Neutrophil (primary cell): ENCODE data around the gene ATP2C2.

Experiments
- H3K27ac ChIP-seq: fragments of 200-600 bp; sonication (generic); 2 replicates; pipeline ENCODE4 v1.5.1; 2016; ENCODE audit warnings: mild to moderate bottlenecking, moderate library complexity
- H3K27me3 ChIP-seq: fragments of 200-600 bp; sonication (generic); 2 replicates; pipeline ENCODE4 v1.6.0; 2016; ENCODE audit warnings: mild to moderate bottlenecking
- H3K36me3 ChIP-seq: fragments of 200-600 bp; sonication (generic); 2 replicates; pipeline ENCODE4 v1.5.1; 2017
- H3K4me1 ChIP-seq, 2 experiments: fragments of 200-600 bp in 1 of 2; sonication (generic) in 1 of 2; 1 replicate in 1 of 2; 2 replicates in 1 of 2; pipeline versions ENCODE4 v1.5.1 to v1.6.1; 2013 to 2016; ENCODE audit warnings: low read depth in 1 of 2, low read length in 1 of 2, mild to moderate bottlenecking in 1 of 2, moderate library complexity in 1 of 2; ENCODE audit not compliant: control insufficient read depth in 1 of 2, insufficient read depth in 1 of 2
- H3K4me3 ChIP-seq, 2 experiments: fragments of 200-600 bp in 1 of 2; sonication (generic) in 1 of 2; 1 replicate in 1 of 2; 2 replicates in 1 of 2; pipeline ENCODE4 v1.5.1; 2013 to 2016; ENCODE audit warnings: low read depth in 1 of 2, low read length in 1 of 2, mild to moderate bottlenecking in 1 of 2, moderate library complexity in 1 of 2
- H3K9me3 ChIP-seq: fragments of 200-600 bp; sonication (generic); 2 replicates; pipeline ENCODE4 v1.5.1; 2016
- TF ChIP-seq, protein P1 (sequence below): fragments of 200-600 bp; sonication (generic); IDR thresholded peaks from 2 replicates; pipeline ENCODE4 v1.5.1; 2016; ENCODE audit warnings: antibody characterized with exemption

Gene ATP2C2

GRCh38 chr16:84459941-84460405, 91.6 kb downstream of the ATP2C2 start:
- no peaks in the 10 kb centered on the region for H3K4me1 ChIP-seq
- no peak overlapping the region for H3K4me3 ChIP-seq
- H3K9me3 ChIP-seq, result no peaks in the 10 kb centered on the region
- TF ChIP-seq, protein P1, sequence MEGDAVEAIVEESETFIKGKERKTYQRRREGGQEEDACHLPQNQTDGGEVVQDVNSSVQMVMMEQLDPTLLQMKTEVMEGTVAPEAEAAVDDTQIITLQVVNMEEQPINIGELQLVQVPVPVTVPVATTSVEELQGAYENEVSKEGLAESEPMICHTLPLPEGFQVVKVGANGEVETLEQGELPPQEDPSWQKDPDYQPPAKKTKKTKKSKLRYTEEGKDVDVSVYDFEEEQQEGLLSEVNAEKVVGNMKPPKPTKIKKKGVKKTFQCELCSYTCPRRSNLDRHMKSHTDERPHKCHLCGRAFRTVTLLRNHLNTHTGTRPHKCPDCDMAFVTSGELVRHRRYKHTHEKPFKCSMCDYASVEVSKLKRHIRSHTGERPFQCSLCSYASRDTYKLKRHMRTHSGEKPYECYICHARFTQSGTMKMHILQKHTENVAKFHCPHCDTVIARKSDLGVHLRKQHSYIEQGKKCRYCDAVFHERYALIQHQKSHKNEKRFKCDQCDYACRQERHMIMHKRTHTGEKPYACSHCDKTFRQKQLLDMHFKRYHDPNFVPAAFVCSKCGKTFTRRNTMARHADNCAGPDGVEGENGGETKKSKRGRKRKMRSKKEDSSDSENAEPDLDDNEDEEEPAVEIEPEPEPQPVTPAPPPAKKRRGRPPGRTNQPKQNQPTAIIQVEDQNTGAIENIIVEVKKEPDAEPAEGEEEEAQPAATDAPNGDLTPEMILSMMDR, result no peak
- peaks cover 66% of the 10 kb centered on the region for H3K36me3 ChIP-seq
- no peak overlapping the region for H3K27ac ChIP-seq
- no peaks in the 10 kb centered on the region for H3K27me3 ChIP-seq

- Histone ChIP-seq H3K36me3 (peaks cover 67% of the 10 kb centered on the region), H3K4me1 (no peaks in the 10 kb centered on the region), H3K9me3 (no peaks in the 10 kb centered on the region)
These were observed 92.2 kb downstream of the ATP2C2 start for GRCh38 chr16:84460406-84461028.

DNA sequence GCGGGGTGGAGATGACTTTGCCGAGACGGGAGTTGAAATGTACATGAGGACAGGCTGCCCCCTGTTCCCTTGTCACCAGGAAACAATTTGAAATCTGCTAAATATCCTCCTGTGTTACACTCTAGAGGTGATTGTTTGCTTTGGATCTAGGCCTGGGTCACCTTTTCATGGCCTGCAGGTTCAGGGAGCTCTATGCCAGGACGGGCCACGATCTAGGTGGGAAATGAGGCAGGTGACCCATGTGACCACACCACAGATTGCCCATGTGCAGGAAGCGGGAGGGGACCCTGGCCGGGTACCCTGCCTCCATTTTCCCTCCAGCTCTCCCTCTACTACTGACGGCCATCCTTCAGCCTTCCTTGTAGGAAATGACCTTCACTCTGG, 92.7 kb downstream of the ATP2C2 start:
- TF ChIP-seq, protein P1, result no peak
- Histone ChIP-seq H3K27ac (no peak overlapping the region), H3K4me1 (no peaks in the 10 kb centered on the region), H3K9me3 (no peaks in the 10 kb centered on the region), H3K36me3 (peaks cover 67% of the 10 kb centered on the region), H3K27me3 (no peaks in the 10 kb centered on the region), H3K4me3 (no peak overlapping the region)

More at GRCh38 chr16:84460406-84461028, 92.2 kb downstream of the ATP2C2 start:
- Histone ChIP-seq H3K27me3 (no peaks in the 10 kb centered on the region), H3K4me3 (no peak overlapping the region), H3K27ac (no peak overlapping the region)
- TF ChIP-seq, protein P1, result no peak

DNA sequence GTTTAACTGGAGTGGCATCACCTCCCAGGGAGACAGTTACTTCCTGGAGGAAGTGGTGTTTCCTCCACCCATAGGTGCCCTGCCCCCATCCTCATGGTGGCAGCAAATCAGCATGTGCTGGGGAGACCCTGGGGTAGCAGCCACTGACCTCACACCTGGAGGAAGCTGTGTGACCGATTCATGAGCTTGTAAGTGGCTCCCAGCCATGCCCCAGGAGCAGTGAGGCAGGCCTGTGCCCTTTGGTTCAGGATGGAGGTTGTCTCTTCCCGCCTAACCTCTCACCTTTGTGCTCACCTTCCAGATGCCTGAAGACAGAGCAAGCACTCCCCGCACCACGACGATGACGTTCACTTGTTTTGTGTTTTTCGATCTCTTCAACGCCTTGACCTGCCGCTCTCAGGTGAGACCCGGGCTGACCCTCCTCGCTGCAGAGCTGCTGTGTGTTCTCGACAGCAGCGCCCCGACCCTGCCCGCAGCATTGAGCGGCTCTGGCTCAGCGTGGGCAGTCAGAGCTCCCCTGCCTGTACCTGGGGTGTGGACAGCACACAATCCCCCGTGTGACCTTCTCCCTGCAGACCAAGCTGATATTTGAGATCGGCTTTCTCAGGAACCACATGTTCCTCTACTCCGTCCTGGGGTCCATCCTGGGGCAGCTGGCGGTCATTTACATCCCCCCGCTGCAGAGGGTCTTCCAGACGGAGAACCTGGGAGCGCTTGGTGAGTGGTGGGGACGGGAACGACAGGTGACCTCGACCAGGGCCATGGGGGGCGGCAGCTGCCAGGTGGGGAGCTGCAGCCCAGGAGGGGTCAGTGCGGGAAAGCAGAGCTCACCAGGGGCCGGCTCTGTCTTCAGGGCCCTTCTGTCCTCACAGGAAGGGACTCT, 93.3 kb downstream of the ATP2C2 start:
- H3K36me3 ChIP-seq, result peaks cover 67% of the 10 kb centered on the region
- H3K4me3 ChIP-seq, result no peak overlapping the region
- TF ChIP-seq, protein P1, result no peak
- no peaks in the 10 kb centered on the region for H3K27me3 ChIP-seq
- no peaks in the 10 kb centered on the region for H3K4me1 ChIP-seq
- no peaks in the 10 kb centered on the region for H3K9me3 ChIP-seq
- no peak overlapping the region for H3K27ac ChIP-seq

GRCh38 chr16:84462296-84463210, 94.2 kb downstream of the ATP2C2 start:
- no peak overlapping the region for H3K4me3 ChIP-seq
- TF ChIP-seq, protein P1, result no peak
- H3K27me3 ChIP-seq, result no peaks in the 10 kb centered on the region
- H3K36me3 ChIP-seq, result peaks cover 67% of the 10 kb centered on the region
- no peaks in the 10 kb centered on the region for H3K4me1 ChIP-seq
- H3K27ac ChIP-seq, result no peak overlapping the region
- H3K9me3 ChIP-seq, result no peaks in the 10 kb centered on the region
